ENCODE measurements around the gene NRG3. TPM values are rescaled to one million over a fixed set of nuclear protein-coding genes. Genes with fewer than 3 reads are reported as not detected.

The NRG3 gene
- total RNA-seq, 2 donors from 2014 or later: not detected

DNA sequence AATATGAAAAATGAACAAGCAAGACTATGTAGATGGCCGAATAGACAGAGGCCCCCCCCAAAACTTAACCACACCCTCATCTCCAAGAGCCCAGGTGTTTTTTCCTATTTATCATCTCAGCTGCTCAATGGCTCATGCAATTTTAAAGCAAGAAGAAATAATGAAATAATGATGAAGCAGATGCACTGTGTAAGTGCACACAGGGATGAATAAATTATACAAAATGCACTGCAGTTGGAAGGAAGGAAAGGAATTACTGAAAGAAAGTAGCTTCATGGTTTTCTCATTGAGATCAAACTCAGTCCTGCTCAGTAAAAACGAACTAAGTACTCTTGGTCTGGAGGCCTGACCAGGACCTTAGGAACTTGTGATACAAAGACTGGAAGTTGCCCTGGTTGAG is 810.1 kb downstream of the NRG3 start:
- H3K27ac Mint-ChIP-seq: no peak overlapping the region

DNA sequence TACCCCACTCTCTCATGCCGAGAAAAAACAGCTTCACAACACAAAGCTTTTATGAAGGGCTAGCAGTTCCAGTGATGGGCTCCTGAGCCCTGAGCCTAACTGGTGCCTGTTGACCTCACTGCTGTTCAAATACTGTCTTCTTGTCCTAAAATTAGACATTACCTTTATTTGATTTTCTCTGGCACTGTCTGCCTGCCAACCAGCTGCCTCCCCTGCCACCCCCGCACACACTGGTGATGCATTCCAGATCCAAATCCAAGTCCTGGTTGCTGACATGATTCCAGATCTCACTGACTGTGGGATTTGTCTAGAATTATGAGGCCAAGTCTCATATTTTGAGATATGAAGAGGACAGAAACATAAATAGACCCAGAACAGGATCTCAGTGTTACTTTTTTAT is 816.2 kb downstream of the NRG3 start:
- no peak for ATAC-seq
- H3K4me3 Mint-ChIP-seq: no peak overlapping the region
- no peaks in the 10 kb centered on the region for H3K27me3 Mint-ChIP-seq
- no peak for DNase-seq
- no peaks in the 10 kb centered on the region for H3K9me3 ChIP-seq (ENCODE audit: control insufficient read depth, low read length, poor library complexity, severe bottlenecking)
- H3K4me1 Mint-ChIP-seq: no peaks in the 10 kb centered on the region
- H3K36me3 Mint-ChIP-seq (ENCODE audit: low read depth): no peaks in the 10 kb centered on the region
- H3K27ac Mint-ChIP-seq: no peak overlapping the region

More for the DNA sequence above, 810.1 kb downstream of the NRG3 start:
- ATAC-seq: no peak
- no peaks in the 10 kb centered on the region for H3K36me3 Mint-ChIP-seq (ENCODE audit: low read depth)
- no peaks in the 10 kb centered on the region for H3K4me1 Mint-ChIP-seq
- H3K9me3 ChIP-seq (ENCODE audit: control insufficient read depth, low read length, poor library complexity, severe bottlenecking): no peaks in the 10 kb centered on the region
- H3K4me3 Mint-ChIP-seq: no peak overlapping the region
- H3K27me3 Mint-ChIP-seq: no peaks in the 10 kb centered on the region
- no peak for DNase-seq

DNA sequence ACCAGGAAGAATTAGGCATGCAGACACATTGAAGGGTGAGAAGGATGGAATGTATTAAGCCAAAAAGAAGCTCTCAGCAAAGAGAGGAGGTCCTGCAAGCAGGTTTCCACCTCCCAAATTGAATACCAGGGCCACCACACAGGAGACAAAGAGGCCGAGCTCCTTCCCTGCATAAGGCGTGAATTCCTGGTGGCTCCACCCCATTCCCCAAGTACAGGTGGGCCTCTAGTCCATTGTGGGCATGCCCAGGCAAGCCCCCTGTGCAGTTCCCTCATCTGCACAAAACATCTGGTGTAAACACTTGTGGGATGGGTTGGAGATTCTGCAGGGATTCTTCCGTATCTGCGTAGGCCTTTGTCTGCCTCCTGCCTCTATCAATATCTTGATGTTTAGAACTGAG is 817.5 kb downstream of the NRG3 start:
- no peaks in the 10 kb centered on the region for H3K4me1 Mint-ChIP-seq
- H3K27me3 Mint-ChIP-seq: no peaks in the 10 kb centered on the region
- no peak for DNase-seq
- ATAC-seq: no peak
- H3K4me3 Mint-ChIP-seq: no peak overlapping the region
- no peak overlapping the region for H3K27ac Mint-ChIP-seq
- no peaks in the 10 kb centered on the region for H3K9me3 ChIP-seq (ENCODE audit: control insufficient read depth, low read length, poor library complexity, severe bottlenecking)
- no peaks in the 10 kb centered on the region for H3K36me3 Mint-ChIP-seq (ENCODE audit: low read depth)

DNA sequence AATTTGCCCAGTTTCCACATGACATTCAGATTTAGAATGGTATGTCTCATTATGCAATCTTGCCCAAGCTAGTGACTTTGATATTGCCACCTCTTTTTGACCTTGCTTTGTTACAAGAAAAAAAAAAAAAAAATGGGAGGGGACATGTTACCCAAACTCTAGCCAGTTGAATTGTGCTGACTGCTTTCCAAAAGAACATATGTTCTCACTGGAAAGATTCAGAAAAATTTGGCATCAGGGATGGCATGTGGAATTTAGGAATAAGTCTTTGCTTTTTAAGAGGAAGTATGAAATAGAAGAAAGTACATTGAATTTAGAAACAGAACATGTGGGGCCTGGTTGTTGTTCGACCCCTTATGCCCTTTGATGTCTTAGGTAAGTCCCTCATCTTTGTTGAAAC is 846.8 kb downstream of the NRG3 start:
- no peaks in the 10 kb centered on the region for H3K9me3 ChIP-seq (ENCODE audit: control insufficient read depth, low read length, poor library complexity, severe bottlenecking)
- no peak for ATAC-seq
- Mint-ChIP-seq H3K4me1 (no peaks in the 10 kb centered on the region), H3K4me3 (no peak overlapping the region), H3K36me3 (ENCODE audit: low read depth) (no peaks in the 10 kb centered on the region), H3K27me3 (no peaks in the 10 kb centered on the region), H3K27ac (no peak overlapping the region)
- DNase-seq: no peak

DNA sequence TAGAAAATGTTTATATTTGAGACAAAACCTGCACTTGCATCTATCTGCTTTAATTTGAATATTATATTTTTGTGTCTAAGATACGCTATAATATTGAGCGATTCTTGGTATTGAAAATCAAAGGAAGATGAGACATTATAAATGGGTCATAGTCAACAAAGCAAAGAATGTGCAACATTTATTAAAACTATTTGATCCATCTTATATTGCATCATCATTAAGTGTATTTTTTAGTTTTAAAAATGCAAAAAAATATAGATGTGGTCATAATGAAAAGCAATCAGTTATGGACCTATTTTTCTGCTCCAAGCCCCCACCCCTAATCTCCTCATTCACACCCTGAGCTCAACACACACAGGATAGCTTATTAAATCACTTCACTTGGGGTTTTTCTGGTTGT is 847.3 kb downstream of the NRG3 start:
- DNase-seq (no peak), ATAC-seq (no peak)
- H3K27ac Mint-ChIP-seq: no peak overlapping the region
- no peaks in the 10 kb centered on the region for H3K27me3 Mint-ChIP-seq
- no peaks in the 10 kb centered on the region for H3K9me3 ChIP-seq (ENCODE audit: control insufficient read depth, low read length, poor library complexity, severe bottlenecking)
- no peak overlapping the region for H3K4me3 Mint-ChIP-seq
- H3K4me1 Mint-ChIP-seq: no peaks in the 10 kb centered on the region
- H3K36me3 Mint-ChIP-seq (ENCODE audit: low read depth): no peaks in the 10 kb centered on the region

GRCh38 chr10:82736305-82736704 is 861.3 kb downstream of the NRG3 start:
- no peak overlapping the region for H3K4me3 Mint-ChIP-seq
- no peaks in the 10 kb centered on the region for H3K4me1 Mint-ChIP-seq
- ATAC-seq: no peak
- H3K36me3 Mint-ChIP-seq (ENCODE audit: low read depth): no peaks in the 10 kb centered on the region
- H3K27me3 Mint-ChIP-seq: no peaks in the 10 kb centered on the region
- no peak for DNase-seq
- H3K9me3 ChIP-seq (ENCODE audit: control insufficient read depth, low read length, poor library complexity, severe bottlenecking): no peaks in the 10 kb centered on the region
- no peak overlapping the region for H3K27ac Mint-ChIP-seq

- Mint-ChIP-seq H3K4me1 (no peaks in the 10 kb centered on the region), H3K36me3 (ENCODE audit: low read depth) (no peaks in the 10 kb centered on the region), H3K27ac (no peak overlapping the region), H3K27me3 (no peaks in the 10 kb centered on the region), H3K4me3 (no peak overlapping the region)
- ATAC-seq (no peak), DNase-seq (no peak)
- no peaks in the 10 kb centered on the region for H3K9me3 ChIP-seq (ENCODE audit: control insufficient read depth, low read length, poor library complexity, severe bottlenecking)
These were observed 862.6 kb downstream of the NRG3 start for GRCh38 chr10:82737549-82737948.

GRCh38 chr10:82738592-82738991 is 863.6 kb downstream of the NRG3 start:
- Mint-ChIP-seq H3K27me3 (no peaks in the 10 kb centered on the region), H3K4me1 (no peaks in the 10 kb centered on the region), H3K27ac (no peak overlapping the region), H3K4me3 (no peak overlapping the region), H3K36me3 (ENCODE audit: low read depth) (no peaks in the 10 kb centered on the region)
- H3K9me3 ChIP-seq (ENCODE audit: control insufficient read depth, low read length, poor library complexity, severe bottlenecking): no peaks in the 10 kb centered on the region
- no peak for ATAC-seq
- no peak for DNase-seq

DNA sequence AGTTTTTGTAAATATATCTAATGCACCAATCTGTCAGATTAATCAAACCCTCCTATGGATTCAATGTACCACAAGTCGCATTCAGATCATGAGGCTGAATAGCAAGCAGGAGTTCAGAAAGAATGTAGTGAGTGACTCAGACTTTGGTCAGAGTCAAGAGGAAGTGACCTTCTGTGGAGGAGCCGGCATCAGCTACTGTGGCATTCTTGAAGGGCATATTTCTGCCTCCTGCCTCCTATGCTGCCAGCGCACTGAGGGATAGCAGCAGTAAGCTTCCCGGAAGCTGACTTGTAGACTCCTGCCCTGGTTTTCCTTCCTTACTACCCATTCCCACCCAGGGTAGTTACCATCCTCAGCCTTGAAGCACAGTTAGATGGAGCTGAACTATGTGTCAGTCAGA is 867.5 kb downstream of the NRG3 start:
- Mint-ChIP-seq H3K27ac (no peak overlapping the region), H3K36me3 (ENCODE audit: low read depth) (no peaks in the 10 kb centered on the region), H3K27me3 (no peaks in the 10 kb centered on the region), H3K4me3 (no peak overlapping the region), H3K4me1 (no peaks in the 10 kb centered on the region)
- ATAC-seq: no peak
- H3K9me3 ChIP-seq (ENCODE audit: control insufficient read depth, low read length, poor library complexity, severe bottlenecking): no peaks in the 10 kb centered on the region
- no peak for DNase-seq

GRCh38 chr10:82742898-82743297 is 867.9 kb downstream of the NRG3 start:
- H3K4me3 Mint-ChIP-seq: no peak overlapping the region
- no peaks in the 10 kb centered on the region for H3K27me3 Mint-ChIP-seq
- no peaks in the 10 kb centered on the region for H3K4me1 Mint-ChIP-seq
- no peaks in the 10 kb centered on the region for H3K36me3 Mint-ChIP-seq (ENCODE audit: low read depth)
- ATAC-seq (no peak), DNase-seq (no peak)
- no peaks in the 10 kb centered on the region for H3K9me3 ChIP-seq (ENCODE audit: control insufficient read depth, low read length, poor library complexity, severe bottlenecking)
- no peak overlapping the region for H3K27ac Mint-ChIP-seq

- Mint-ChIP-seq H3K36me3 (ENCODE audit: low read depth) (no peaks in the 10 kb centered on the region), H3K27me3 (no peaks in the 10 kb centered on the region), H3K4me1 (no peaks in the 10 kb centered on the region), H3K27ac (no peak overlapping the region), H3K4me3 (no peak overlapping the region)
- no peak for DNase-seq
- H3K9me3 ChIP-seq (ENCODE audit: control insufficient read depth, low read length, poor library complexity, severe bottlenecking): no peaks in the 10 kb centered on the region
- no peak for ATAC-seq
These were observed 875.5 kb downstream of the NRG3 start for GRCh38 chr10:82750538-82750937.

- Mint-ChIP-seq H3K4me1 (no peaks in the 10 kb centered on the region), H3K4me3 (no peak overlapping the region), H3K36me3 (ENCODE audit: low read depth) (no peaks in the 10 kb centered on the region), H3K27me3 (no peaks in the 10 kb centered on the region), H3K27ac (no peak overlapping the region)
- no peaks in the 10 kb centered on the region for H3K9me3 ChIP-seq (ENCODE audit: control insufficient read depth, low read length, poor library complexity, severe bottlenecking)
- ATAC-seq (no peak), DNase-seq (no peak)
These were observed 882.4 kb downstream of the NRG3 start for GRCh38 chr10:82757397-82757796.

- ATAC-seq (no peak), DNase-seq (no peak)
- H3K4me3 Mint-ChIP-seq: no peak overlapping the region
- no peaks in the 10 kb centered on the region for H3K4me1 Mint-ChIP-seq
- no peak overlapping the region for H3K27ac Mint-ChIP-seq
- no peaks in the 10 kb centered on the region for H3K9me3 ChIP-seq (ENCODE audit: control insufficient read depth, low read length, poor library complexity, severe bottlenecking)
- H3K36me3 Mint-ChIP-seq (ENCODE audit: low read depth): no peaks in the 10 kb centered on the region
- no peaks in the 10 kb centered on the region for H3K27me3 Mint-ChIP-seq
These were observed 882.9 kb downstream of the NRG3 start for GRCh38 chr10:82757901-82758300.

- no peaks in the 10 kb centered on the region for H3K9me3 ChIP-seq (ENCODE audit: control insufficient read depth, low read length, poor library complexity, severe bottlenecking)
- H3K36me3 Mint-ChIP-seq (ENCODE audit: low read depth): no peaks in the 10 kb centered on the region
- H3K27me3 Mint-ChIP-seq: no peaks in the 10 kb centered on the region
- ATAC-seq (no peak), DNase-seq (no peak)
- no peak overlapping the region for H3K27ac Mint-ChIP-seq
- H3K4me1 Mint-ChIP-seq: no peaks in the 10 kb centered on the region
- H3K4me3 Mint-ChIP-seq: no peak overlapping the region
These were observed 884.1 kb downstream of the NRG3 start for GRCh38 chr10:82759050-82759449.

- no peaks in the 10 kb centered on the region for H3K36me3 Mint-ChIP-seq (ENCODE audit: low read depth)
- H3K27me3 Mint-ChIP-seq: no peaks in the 10 kb centered on the region
- H3K4me1 Mint-ChIP-seq: no peaks in the 10 kb centered on the region
- H3K27ac Mint-ChIP-seq: no peak overlapping the region
- H3K4me3 Mint-ChIP-seq: no peak overlapping the region
- DNase-seq (no peak), ATAC-seq (no peak)
- H3K9me3 ChIP-seq (ENCODE audit: control insufficient read depth, low read length, poor library complexity, severe bottlenecking): no peaks in the 10 kb centered on the region
These were observed 887.6 kb downstream of the NRG3 start for GRCh38 chr10:82762641-82763040.

Data from T-helper 17 cell (primary cell).